ENCODE data around the gene GBX1.

GBX1 gene

GRCh38 chr7:151110941-151111645 is 56.4 kb downstream of the GBX1 start:
- DNase-seq, result peak; percentile 31

GRCh38 chr7:151110236-151110940 is 57.1 kb downstream of the GBX1 start:
- no peak for DNase-seq

- no peak for DNase-seq
These were observed 58.1 kb downstream of the GBX1 start for GRCh38 chr7:151109094-151110048.

- DNase-seq, result no peak
These were observed 59.6 kb downstream of the GBX1 start for GRCh38 chr7:151107882-151108281.

GRCh38 chr7:151104411-151105235 is 62.9 kb downstream of the GBX1 start:
- peak; percentile 54 for DNase-seq

GRCh38 chr7:151103973-151104372 is 63.5 kb downstream of the GBX1 start:
- no peak for DNase-seq

DNA sequence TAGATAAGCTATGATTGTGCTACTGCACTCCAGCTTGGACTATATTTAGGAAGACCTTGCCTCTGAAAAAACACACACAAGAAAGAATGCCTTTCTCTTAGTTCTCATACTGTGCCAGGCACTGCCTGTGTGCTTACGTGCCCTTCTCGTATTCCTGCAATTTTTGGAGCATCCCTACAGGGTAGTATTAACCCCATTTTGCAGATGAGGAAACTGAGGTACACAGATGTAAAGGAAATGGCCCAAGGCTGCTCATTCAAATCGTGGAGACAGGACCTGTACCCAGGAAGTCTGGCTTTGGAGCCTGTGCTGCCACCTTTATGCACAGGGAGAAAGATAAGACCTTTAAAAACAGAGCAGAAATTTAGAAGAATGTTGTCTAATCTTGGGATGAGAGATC is 64.5 kb downstream of the GBX1 start:
- no peak for DNase-seq

DNA sequence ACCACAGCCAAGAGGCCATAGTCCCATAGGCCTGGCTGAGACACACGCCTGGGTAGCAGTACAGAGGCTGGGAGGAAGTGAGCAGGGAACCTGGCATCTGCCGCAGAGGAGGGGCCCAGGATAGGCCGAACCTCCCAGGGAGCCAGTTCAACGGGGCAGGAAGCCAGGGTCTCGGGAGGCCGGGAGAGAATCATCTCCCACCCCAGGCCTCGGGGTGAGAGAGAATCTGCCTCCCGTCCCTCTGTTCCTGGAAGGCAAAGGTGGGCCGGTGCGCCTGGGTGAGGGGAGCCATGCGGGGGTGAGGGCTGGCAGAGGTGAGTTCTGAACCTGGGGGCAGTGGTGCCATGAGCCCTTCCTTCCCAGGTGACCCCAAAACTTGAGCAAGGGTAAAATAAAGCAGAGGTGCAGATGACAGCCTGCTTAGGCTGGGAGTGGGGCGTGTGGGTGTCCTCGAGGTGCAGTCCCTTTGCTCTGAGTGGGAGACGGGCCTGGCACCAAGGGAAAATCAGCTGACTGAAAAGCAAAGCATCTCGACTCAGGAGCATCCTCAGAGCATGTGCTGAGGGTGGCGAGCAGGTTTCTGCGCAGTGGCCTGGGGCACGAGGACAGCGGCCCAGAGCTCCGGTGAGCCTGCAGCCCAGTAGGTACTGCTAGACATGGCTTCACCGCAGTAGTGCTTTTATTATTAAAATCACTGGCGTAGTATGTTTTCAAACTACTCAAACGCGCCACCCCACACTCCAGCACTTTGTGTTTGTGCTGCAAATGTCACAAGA is 65.7 kb downstream of the GBX1 start:
- DNase-seq, result no peak

DNA sequence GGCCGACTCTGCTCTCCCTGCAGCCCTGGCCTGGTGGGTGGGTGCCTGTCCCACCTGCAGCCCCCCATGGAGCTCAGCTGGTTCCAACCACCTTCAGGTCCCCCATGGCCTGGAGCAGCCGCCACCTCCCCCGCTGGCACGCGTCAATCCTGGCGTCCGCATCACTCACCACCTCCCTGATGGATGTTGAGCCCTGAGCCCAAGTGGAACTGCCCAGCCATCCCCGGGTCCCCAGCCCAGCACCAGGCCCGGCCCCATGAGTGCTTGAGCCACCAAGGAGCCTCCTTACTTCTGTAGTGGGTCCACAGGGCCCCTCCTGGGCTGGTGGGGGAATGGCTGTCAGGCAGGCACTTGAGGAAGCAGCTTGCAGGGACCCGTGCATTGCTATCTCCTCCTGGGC is 66.6 kb downstream of the GBX1 start:
- no peak for DNase-seq

GRCh38 chr7:151099486-151100211 is 67.8 kb downstream of the GBX1 start:
- DNase-seq, result no peak
